GM21737 (cell line): ENCODE results near the gene KAZN.

Experiments used
- ATAC-seq: cut with Tn5 transposase; IDR thresholded peaks from one replicate; pipeline ENCODE4 v1.9.1; 2021; ENCODE audit warnings: mild to moderate bottlenecking, moderate library complexity; ENCODE audit not compliant: unreplicated experiment

Gene KAZN

DNA sequence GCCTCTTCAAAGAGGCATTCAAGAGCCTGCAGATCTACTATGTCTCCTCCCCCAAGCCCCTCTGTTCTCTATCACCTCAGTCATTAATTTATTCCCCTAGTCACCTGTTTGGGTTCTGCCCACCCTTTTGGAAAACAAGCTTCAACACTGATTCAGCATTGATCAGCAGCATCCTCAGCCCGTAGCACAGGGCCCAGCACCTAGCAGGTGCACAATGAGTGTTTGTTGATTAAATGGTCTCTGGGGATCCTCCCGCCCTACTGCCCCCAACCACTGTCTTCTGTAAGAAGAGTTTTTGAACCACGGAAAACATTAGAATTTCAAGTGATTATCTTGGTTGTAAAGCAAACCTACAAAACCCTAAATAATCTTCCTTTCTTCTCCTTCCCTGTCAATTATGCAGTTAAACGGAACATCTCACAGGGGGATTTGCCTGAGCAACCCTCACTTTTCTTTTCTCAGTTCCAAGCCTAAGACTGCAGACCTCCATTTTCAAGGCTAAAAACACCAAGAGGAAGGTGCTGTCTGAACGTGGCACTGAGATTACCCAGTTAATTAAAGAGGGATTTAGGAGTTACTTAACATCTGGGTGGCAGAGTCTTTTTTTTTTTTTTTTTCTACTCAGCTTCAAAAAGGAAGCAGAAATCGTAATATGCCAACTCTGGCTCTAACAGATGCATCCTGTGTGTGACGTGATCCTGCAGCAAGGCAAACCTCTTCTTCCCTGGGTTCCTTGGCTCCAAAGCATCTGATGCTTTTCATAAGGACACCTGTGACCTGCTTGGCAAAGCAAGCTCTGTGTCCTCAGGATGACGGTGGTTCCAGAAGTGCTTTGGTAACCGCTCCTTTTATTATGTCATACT lies 163.0 kb downstream of the KAZN start:
- no peak for ATAC-seq

DNA sequence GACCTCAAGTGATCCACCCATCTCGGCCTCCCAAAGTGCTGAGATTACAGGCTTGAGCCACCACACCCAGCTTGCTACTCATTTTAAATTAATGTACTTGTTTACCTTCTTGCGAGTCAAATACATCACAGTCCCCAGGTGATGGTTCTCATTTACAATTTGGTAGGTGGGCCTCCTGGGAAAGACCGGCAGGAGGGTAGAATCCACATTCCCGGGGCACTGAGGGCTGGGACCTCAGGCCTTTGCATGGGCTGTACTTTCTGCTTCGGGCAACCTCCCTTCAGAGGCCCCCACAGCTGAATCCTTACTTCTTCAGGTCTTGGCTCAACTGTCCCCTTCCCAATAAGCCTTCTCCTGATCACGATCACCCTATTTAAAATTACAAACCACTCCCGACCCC lies 165.5 kb downstream of the KAZN start:
- no peak for ATAC-seq

DNA sequence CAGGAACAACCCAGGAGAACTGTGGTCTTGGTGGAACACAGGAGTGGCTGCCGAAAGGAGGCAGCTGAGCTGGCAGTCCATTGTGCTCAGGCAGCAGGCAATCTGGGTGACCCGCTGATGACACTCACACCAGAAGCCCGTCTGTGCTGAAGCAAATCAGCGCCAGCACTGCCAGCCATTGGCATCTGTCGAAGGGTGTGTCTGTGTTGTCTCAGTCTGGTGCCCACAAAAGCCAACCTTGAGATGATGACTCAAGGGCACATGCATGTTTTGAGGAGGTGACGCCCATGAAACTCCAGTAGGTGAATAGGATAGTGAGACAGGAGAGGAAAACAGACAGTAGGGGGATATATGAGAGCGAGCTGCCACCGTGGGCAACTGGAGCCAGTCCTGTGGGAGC lies 167.3 kb downstream of the KAZN start:
- no peak for ATAC-seq

DNA sequence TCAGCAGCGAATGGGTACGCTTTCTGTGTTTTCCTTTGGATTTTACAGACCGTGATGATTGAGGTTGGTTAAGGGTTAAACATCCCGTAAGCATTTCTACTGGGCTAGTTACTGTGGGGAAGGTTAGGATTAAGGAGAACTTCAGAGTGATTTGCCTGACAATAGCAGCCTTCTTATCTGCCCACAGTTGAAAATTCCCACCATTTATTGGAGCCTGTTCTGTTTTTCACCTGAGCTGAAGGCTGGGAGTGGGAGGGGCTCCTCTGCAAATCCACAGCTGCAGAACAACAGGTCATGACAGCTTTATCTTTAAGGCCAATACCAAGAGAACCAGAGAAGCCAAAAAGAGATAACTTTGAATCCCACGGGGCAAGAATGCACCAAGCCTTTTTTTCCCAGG lies 168.6 kb downstream of the KAZN start:
- no peak for ATAC-seq

DNA sequence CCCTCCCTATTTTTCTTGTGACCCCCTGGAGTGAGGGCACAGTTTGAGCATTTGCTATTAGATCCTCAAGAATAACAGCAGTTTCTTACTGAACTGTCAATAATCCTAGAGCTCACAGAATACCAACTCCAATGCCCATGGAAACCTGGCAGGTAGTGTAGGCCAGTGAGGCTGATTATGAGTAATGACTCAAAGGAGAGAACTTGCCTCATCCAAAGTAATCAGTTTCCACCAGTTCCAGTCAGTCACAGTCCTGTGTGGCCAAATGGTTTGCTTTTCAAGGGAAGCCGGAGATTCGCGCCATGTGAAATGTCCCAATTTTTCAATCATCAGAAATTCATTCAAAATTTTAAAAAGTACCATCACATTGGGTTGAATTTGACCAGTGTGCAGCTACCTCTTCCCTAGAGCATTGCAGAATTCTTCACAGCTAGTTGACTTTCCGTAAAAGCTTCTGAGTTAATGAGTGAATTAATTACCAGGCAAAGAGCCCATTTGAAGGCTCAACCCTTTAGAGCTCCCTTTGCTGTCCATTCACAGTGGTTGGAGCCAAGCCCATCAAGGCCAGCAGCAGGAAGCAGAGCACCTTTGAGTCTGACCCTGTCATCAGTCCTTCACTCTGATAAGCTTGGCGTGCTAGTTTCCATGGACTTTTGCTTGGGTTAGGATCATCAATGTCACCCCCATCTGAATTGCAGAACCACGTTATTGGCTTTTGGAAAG lies 170.3 kb downstream of the KAZN start:
- ATAC-seq = no peak

DNA sequence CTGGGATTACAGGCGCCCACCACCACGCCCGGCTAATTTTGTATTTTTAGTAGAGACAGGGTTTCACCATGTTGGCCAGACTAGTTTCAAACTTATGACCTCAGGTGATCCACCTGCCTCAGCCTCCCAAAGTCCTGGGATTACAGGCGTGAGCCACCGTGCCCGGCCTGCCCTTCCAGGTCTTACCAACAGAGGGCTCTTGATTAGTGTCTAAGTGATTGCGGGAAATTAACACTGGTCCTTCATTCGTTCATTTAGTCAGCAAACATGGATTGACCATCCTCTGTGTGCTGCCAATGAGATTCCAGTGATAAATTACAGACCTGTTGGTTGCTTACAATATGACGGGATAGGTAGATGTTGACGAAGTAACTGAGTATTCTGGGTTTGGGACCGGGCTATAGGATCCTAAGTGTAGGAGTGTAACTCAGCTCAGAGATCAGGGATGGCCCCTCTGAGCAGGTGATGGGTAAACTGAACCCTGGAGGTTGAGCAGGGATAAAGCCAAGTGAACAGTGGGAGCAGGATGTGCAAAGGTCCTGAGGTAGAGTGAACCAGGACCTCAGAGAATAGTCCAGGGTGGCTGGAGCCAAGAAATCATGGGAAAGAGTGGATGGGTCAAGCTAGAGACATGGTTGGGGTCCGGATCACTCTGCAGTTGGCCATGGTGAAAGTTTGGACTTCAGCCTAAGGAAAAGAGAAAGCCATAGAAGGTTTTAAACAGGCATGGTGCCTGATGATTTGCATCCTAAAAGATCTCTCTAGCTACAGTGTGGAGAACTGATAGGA lies 171.2 kb downstream of the KAZN start:
- ATAC-seq = no peak

DNA sequence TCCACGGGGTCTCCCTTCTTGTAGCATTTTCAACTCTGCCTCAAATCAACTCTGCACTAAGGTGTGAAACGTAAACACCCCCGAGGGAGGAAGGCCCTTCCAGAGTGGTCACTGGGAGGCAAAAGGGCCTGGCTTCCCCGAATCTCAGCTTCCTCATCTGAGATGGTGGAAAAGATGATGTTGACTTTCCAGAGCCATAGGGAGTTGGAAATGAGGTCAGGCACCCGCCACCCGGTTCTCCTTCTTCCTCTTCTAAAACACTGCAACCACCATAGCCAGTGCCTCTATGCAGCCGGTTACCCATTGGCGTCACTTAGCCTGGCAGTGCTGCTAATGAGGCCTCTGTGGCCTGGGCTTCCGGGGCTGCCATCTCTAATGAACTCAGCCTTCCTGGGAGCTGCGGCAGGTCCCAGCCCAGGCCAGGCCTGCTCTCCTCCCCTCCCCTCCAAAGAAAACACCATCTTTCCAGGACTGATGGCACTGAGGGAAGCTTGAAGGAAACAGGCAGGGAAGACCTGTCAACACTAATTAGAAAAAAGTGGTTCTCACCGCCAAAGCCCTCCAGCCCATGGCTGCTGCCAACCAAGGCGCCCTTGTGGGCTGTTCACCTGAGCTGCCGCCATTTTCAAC lies 175.0 kb downstream of the KAZN start:
- no peak for ATAC-seq

DNA sequence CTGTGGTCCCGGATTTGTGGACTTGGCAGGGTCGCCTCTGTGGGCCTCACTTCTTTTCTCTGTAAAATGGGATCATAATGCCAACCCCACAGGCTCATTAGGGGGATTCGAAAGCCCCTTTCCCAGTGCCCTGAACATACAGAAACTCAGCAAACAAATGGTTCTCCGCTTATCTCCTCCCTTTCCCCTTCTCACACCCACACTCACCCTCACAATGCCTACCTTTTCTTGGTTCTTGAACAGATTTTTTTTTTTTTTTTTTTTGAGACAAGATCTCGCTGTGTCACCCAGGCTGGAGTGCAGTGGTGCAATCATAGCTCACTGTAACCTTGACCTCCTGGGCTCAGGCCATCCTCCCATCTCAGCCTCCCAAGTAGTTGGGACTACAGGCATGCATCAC lies 175.7 kb downstream of the KAZN start:
- no peak for ATAC-seq

DNA sequence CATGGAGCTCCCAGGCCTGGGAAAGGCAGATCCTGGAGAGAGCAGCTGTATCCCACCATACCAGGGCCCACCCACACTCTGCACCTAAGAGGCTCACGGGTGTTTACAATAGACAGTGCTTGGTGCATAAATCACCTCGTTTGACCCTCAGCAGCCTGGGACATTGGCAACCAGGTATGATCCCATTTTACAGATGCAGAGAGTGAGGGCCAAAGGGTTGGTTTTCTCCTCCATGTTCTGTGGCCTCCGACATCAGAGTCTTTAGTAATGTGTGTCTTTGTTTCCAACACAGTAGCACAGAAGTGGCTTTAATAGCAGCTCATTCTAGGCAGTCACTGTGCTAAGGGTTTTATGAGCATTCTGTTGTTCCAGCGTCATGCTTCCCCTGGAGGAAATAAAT lies 176.5 kb downstream of the KAZN start:
- no peak for ATAC-seq

DNA sequence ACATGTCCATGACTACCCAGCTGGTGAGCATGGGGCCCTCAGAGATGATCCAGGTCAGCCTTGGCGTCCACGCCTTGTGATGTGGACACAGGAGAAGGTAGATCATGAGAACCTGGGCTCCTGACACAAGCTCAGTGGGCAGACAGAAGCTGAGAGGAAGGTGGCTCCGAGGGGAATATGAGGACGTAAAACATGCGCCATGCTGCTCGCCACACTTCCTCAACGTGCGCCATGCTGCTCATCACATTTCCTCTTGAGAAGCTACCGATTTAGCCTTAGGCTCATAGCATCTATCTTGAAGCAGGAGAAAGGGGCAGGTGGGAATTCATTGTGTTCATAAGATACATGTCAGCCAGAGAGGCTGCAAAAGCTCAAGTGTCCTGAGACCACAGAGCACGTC lies 176.9 kb downstream of the KAZN start:
- no peak for ATAC-seq

DNA sequence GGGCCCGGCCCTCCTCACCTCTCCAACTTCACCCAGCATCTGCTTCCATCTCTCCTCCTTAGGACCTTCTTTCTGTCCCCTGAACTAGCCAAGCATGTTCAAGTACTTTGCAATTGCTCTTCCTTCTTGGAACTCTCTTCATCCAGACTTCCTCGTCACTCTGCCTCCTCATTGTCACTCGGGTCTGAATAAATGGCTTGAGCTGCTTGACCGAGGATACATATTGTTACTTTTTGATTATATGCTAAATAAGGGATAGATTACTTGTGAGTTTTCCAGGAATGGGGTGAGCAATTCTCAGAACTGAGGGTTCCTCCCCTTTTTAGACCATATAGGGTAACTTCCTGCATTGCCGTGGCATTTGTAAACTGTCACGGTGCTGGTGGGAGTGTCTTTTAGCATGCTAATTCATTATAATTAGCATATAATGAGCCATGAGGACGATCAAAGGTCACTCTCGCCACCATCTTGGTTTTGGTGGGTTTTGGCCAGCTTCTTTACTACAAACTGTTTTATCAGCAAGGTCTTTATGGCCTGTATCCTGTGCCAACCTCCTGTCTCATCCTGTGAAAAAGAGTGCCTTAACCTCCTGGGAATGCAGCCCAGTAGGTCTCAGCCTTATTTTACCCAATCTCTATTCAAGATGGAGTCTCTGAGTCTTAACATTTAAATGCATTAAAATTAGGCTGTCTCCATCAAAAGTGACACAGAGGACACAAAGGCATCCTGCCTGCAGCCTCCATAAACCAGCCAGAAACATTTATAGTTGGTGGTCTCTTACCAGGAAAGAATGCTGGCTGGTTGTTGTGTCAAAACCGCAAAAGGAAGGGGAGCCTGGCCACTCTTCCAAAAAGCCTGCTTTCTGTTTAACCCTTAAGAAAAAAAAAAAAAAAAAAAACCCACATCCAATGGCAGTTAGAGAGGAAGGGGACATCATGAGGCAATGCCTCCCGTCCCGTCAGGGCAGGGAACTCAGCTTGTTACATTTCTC lies 179.3 kb downstream of the KAZN start:
- no peak for ATAC-seq

DNA sequence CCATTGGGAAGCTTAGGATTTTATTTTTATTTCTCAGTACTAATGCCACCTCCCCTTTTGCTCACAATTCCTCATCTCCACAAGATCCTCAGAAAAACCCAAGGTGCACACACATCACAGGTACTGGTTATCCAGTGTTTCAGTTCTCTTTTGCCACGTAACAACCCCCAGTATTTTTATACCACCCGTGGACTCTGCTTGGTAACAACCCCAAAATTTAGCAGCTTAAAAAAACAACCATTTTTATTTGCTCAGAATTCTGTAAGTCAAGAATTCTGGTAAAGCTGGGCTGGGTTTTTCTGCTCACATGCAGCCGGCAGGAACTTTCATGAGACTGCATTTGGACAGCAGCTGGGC lies 180.0 kb downstream of the KAZN start:
- no peak for ATAC-seq

DNA sequence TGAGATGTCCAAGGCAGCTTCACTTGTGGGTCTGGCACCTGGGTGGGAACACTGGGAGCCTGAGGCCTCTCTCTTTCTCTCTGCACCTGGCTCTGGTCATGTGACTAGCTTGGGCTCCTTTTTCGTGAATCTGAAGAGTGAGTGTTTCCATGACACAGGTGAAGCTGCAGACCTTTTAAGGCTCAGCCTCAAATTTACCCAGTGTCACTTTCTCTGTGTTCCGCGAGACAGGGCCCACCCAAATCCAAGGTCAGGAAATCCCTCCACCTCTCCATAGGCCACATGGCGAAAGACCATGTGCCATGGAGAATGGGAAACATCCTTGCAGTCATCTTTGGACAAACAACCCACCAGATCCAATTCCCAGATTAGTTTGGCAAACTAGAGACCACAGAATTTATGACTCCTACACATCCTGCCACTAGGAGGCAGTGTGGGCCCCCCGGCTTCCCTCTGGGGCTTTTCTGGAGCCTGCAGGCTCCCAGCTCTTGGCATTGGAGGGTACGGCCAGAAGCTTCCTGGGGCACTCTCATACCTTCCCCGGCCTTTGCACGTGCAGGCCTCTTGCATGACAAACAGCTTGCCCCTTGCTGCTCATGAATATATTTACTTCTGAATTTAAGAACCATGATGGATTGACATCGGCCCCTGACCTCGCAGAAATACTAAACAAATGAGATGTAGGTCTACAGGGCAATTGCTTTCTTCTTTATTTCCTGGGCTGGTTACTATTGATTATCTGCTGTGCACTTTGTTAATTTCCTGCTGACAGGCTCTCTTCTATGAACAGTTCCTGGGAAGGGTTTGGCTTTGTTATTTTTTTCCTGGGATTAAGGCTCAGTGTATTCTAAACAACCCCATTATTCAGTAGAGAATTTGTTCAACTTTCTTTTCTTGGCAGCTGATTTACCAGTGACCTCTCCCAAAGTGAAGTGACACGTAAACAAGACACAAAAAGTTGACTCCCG lies 180.7 kb downstream of the KAZN start:
- no peak for ATAC-seq

DNA sequence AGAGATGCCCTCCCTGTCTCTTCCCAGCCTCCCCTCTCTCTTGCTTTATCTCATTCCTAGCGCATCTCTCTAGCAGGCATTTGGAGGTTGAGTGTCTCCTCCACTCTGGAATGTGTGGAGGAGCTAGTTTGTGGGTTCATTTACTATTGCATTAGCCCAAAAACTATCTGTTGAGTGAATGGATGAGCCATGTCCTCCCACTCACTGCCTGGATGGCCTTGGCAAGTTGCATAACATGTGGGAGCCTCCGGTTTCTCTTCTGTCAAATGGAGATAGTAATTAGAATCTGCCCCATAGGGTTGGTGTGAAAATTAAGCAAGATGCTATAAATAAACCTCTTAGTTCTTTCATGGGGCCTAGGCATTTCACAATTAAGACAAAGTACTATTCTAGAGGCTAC lies 181.8 kb downstream of the KAZN start:
- no peak for ATAC-seq

DNA sequence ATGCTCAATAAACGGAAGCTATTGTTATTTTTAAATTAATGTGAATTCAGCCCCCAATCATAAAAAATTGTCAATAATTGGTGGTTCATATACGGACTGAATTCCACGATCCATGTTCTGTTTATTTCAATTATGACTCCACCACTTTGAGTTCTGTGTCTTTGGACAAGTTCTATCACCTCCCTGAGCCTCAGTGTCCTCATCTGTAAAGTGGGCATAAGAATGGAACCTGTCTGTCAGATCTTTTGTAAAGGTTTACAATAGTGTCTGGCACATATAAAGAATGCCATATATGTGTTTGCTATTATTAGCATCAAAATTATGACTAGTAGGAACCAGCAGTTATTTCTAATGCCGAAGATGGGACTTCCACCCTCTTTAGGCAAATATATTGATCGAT lies 183.3 kb downstream of the KAZN start:
- no peak for ATAC-seq

DNA sequence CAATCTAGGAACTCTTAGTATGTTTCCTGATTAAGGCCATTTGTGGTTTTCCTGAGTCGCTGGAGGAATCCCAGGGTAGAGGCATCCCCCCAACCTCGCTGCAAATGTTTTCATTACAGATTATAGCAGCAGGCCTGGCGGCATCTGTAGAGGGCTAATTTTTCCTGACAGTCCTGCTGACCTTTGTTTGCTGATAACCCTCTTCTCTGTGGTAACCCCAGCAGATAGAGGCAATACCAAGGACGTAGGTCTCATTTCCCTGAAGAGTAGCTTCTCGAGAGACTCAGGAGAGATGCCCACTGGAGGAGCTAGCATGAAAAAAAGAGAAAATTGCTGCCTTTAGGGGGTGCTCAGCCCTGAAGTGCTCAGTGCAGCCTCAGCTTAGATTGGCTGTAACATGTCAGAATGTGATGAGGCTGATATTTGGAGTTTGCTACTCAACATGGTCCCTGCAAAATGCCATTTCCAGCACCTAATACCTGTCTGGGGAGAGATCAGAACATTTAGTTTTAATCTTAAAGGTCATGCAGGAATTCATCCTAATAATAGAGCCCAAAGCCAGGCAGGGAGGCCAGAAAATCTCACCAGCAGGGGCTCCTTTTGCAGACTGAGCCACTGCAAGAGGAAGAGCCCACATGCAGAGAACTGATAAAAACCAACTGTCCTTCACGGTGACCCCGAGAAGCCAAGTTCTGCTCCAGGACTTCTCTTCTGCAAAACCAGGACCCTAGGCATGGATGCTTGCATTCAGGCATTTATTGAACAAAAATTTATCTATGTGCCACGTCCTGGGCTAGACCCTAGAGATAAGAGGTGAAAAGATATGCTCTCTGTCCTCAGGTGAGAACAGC lies 184.5 kb downstream of the KAZN start:
- no peak for ATAC-seq

DNA sequence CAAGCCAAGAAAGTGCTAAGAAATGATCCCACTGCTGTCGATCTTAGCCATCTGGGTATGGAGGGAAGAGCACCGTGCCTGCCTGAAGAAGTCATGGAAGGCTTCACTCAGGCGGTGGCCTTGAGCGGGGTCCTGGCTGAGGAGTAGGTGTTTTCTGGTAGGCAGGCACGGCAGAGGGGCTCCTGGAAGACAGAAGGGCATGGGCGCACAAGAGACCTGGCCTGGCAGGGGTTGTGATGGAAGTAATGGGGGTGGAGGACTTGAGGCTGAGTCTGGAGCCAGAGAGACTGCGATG lies 185.1 kb downstream of the KAZN start:
- no peak for ATAC-seq
